Transverse colon (tissue), 3 donors: ENCODE data around the gene RBM23.
"Not testable (repeated sequence)": the region's sequence is repeated elsewhere in the genome, so short reads cannot be mapped to it uniquely, and the experiment has no call there.

Experiments used
- EP300 ChIP-seq: sonication (generic); formaldehyde crosslinking; IDR thresholded peaks from one replicate; pipeline ENCODE4 v1.6.1; 2017; ENCODE audit warnings: antibody characterized with exemption, low read depth
- POLR2A ChIP-seq: fragments of 450-650 bp; IDR thresholded peaks from one replicate; pipeline ENCODE4 v1.6.1; 2016; ENCODE audit warnings: antibody characterized with exemption, mild to moderate bottlenecking, moderate library complexity
- TF ChIP-seq, protein P1 (sequence below), 5 experiments: fragments of 200-600 bp in 3 of 5; fragments of 450-650 bp in 2 of 5; sonication (generic) in 3 of 5; IDR thresholded peaks; 1 replicate in 2 of 5; 2 replicates in 3 of 5; pipeline ENCODE4 v1.5.1; 2016 to 2017; ENCODE audit warnings: antibody characterized with exemption in 5 of 5, inconsistent platforms in 3 of 5, mild to moderate bottlenecking in 2 of 5, moderate library complexity in 1 of 5

DNA sequence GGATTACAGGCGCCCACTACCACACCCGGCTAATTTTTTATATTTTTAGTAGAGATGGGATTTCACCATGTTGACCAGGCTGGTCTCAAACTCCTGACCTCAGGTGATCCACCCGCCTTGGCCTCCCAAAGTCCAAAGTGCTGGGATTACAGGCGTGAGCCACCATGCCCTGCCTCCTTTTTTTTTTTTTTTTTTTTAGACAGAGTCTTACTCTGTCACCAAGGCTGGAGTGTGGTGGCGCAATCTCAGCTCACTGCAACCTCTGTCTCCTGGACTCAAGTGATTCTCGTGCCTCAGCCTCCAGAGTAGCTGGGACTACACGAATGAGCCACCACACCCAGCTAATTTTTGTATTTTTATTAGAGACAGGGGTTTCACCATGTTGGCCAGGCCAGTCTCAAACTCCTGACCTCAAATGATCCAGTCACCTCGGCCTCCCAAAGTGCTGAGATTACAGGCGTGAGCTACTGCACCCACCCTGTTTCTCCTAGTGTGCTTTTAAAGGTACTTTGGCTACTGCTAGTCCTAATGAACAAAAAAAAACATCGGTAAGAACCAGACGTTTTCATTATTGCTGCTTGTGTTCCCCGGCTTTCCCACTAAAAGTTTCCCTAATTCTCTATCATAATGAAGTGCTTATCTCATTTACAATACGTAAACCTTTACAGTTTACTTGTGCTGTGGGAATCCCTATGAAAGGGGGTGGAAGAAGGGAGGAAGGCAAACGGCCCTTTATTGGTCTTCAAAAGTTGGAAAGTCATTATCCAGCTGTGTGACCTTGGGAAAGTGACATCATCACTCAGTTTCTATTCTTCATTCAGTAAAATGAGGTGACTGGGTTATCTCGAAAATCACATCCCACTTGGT is 47.2 kb upstream of the RBM23 start:
- TF ChIP-seq POLR2A, EP300: not testable (repeated sequence)
- TF ChIP-seq, protein P1, sequence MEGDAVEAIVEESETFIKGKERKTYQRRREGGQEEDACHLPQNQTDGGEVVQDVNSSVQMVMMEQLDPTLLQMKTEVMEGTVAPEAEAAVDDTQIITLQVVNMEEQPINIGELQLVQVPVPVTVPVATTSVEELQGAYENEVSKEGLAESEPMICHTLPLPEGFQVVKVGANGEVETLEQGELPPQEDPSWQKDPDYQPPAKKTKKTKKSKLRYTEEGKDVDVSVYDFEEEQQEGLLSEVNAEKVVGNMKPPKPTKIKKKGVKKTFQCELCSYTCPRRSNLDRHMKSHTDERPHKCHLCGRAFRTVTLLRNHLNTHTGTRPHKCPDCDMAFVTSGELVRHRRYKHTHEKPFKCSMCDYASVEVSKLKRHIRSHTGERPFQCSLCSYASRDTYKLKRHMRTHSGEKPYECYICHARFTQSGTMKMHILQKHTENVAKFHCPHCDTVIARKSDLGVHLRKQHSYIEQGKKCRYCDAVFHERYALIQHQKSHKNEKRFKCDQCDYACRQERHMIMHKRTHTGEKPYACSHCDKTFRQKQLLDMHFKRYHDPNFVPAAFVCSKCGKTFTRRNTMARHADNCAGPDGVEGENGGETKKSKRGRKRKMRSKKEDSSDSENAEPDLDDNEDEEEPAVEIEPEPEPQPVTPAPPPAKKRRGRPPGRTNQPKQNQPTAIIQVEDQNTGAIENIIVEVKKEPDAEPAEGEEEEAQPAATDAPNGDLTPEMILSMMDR (IDR thresholded peaks at IDR 0.05), result not testable (repeated sequence)
